Keratinocyte (primary cell): ENCODE measurements around the gene AGR2. TPM values are rescaled to one million over a fixed set of nuclear protein-coding genes. Genes with fewer than 3 reads are reported as not detected.

Source experiments
- DNase-seq: peaks from one replicate; pipeline ENCODE4 v3.0.0-alpha.2; 2011; ENCODE audit warnings: low read depth, missing footprints, low spot score
- FAIRE-seq: peaks from 2 replicates; lab custom pipeline; 2011; peaks lifted over from hg19 to GRCh38; lab: Jason Lieb, UNC
- H2AFZ ChIP-seq: 2 replicates; pipeline ENCODE4 v1.6.0; 2012; ENCODE audit warnings: low read length, control low read depth, inconsistent platforms; ENCODE audit not compliant: control insufficient read depth
- H3K27ac ChIP-seq: 2 replicates; pipeline ENCODE4 v1.5.1; 2011; ENCODE audit warnings: low read length; ENCODE audit not compliant: control insufficient read depth, insufficient read depth
- H3K27me3 ChIP-seq: 3 replicates; pipeline ENCODE4 v1.6.0; 2011; ENCODE audit warnings: low read length; ENCODE audit not compliant: control insufficient read depth, insufficient read depth; ENCODE audit errors: extremely low read depth
- H3K36me3 ChIP-seq, 2 experiments: 2 replicates in 1 of 2; 3 replicates in 1 of 2; pipeline ENCODE4 v1.5.1; 2011; ENCODE audit warnings: low read length in 2 of 2, mild to moderate bottlenecking in 1 of 2; ENCODE audit not compliant: control insufficient read depth in 2 of 2, insufficient read depth in 2 of 2; ENCODE audit errors: extremely low read depth in 1 of 2
- H3K4me1 ChIP-seq: 3 replicates; pipeline ENCODE4 v1.5.1; 2011; ENCODE audit warnings: low read length; ENCODE audit not compliant: control insufficient read depth, insufficient read depth; ENCODE audit errors: extremely low read depth
- H3K4me2 ChIP-seq: 3 replicates; pipeline ENCODE4 v1.6.0; 2011; ENCODE audit warnings: low read depth, low read length; ENCODE audit not compliant: control insufficient read depth, insufficient read depth; ENCODE audit errors: extremely low read depth
- H3K4me3 ChIP-seq, 3 experiments: fragments of 200-600 bp in 1 of 3; sonication (generic) in 1 of 3; 2 replicates in 2 of 3; 3 replicates in 1 of 3; pipeline ENCODE4 v1.5.1; 2011 to 2016; ENCODE audit warnings: low read length in 3 of 3, mild to moderate bottlenecking in 3 of 3, control low read depth in 2 of 3, inconsistent platforms in 1 of 3, low read depth in 1 of 3, mixed read lengths in 1 of 3, mixed run types in 1 of 3, moderate library complexity in 1 of 3; ENCODE audit not compliant: control insufficient read depth in 2 of 3, insufficient read depth in 2 of 3; ENCODE audit errors: extremely low read depth in 1 of 3
- H3K79me2 ChIP-seq: 2 replicates; pipeline ENCODE4 v1.6.0; 2012; ENCODE audit warnings: low read length; ENCODE audit not compliant: control insufficient read depth, insufficient read depth
- H3K9ac ChIP-seq: 3 replicates; pipeline ENCODE4 v1.6.0; 2011; ENCODE audit warnings: low read length; ENCODE audit not compliant: control insufficient read depth, insufficient read depth; ENCODE audit errors: extremely low read depth
- H3K9me1 ChIP-seq: 3 replicates; pipeline ENCODE4 v1.6.0; 2011; ENCODE audit warnings: low read length; ENCODE audit not compliant: control insufficient read depth, insufficient read depth; ENCODE audit errors: extremely low read depth
- H3K9me3 ChIP-seq: 2 replicates; pipeline ENCODE4 v1.5.1; 2012; ENCODE audit warnings: low read depth, low read length; ENCODE audit not compliant: control insufficient read depth
- H4K20me1 ChIP-seq: 3 replicates; pipeline ENCODE4 v1.6.0; 2011; ENCODE audit warnings: low read length; ENCODE audit not compliant: control insufficient read depth, insufficient read depth; ENCODE audit errors: extremely low read depth
- CTCF ChIP-seq, 3 experiments: IDR thresholded peaks in 1 of 3; conservative IDR thresholded peaks in 1 of 3; optimal IDR thresholded peaks in 1 of 3; 2 replicates in 2 of 3; 3 replicates in 1 of 3; pipeline versions ENCODE3 to v1.5.1; 2011; ENCODE audit warnings: low read length in 3 of 3, mild to moderate bottlenecking in 3 of 3, moderate library complexity in 2 of 3, control low read depth in 1 of 3, inconsistent platforms in 1 of 3; ENCODE audit not compliant: insufficient read depth in 2 of 3; ENCODE audit errors: extremely low read depth in 1 of 3
- EZH2 ChIP-seq: IDR thresholded peaks from one replicate; pipeline ENCODE4 v1.6.1; 2012; ENCODE audit warnings: inconsistent platforms, mild to moderate bottlenecking, low read length, moderate library complexity
- dilution Hi-C: fragments of 300-500 bp; cut with MboI; formaldehyde crosslinking; loops from one replicate; pipeline ENCODE4 v1.7.0; 2020; ENCODE audit warnings: low sequenced_read_pairs; ENCODE audit not compliant: extremely low pct_ligation_motif_present
- polyA plus RNA-seq, 5 experiments: library from polyadenylated mRNA; depleted of rRNA in 3 of 5; stranded (reverse) in 3 of 5; stranded (forward) in 1 of 5; unstranded in 1 of 5; fragments of >200 nt; gene quantifications; 1 replicate in 1 of 5; 2 replicates in 3 of 5; 3 replicates in 1 of 5; pipeline versions ENCODE4 v1.2.1 to v1.2.3, GENCODE V29; 2011 to 2012; ENCODE audit warnings: missing spikeins in 2 of 5, low read depth in 1 of 5, low replicate concordance in 1 of 5

Gene AGR2
- polyA plus RNA-seq, 1 donor (not counting 4 experiments of a cell fraction or from before 2014, with no cell fraction given), result 2.3 TPM

DNA sequence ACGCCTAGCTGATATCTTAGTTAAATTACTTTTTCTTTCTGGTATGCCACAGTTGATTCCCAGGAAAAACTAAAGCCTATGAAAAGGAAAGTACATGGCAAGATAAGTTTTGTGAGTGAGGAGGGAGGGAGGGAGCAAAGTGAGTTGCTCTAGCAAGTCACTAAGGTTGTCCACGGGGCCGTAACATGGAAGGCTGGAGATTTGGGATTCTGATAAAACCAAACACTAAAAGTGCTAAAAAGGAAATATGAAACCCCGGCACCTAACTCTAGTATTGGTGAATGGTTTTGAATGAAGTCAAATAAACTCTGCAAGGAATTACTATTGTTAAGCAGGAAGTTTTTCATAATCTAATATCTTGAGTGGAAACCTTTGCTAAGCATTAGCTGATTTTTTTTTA lies 1.7 kb downstream of the AGR2 start:
- Histone ChIP-seq H3K4me2 (no peak overlapping the region), H3K9ac (no peak overlapping the region), H3K4me3 (no peak overlapping the region), H3K36me3 (no peaks in the 10 kb centered on the region), H4K20me1 (no peaks in the 10 kb centered on the region), H3K9me3 (no peaks in the 10 kb centered on the region), H3K9me1 (no peaks in the 10 kb centered on the region), H3K27ac (no peak overlapping the region), H3K79me2 (no peaks in the 10 kb centered on the region), H3K4me1 (peaks cover 27% of the 10 kb centered on the region), H3K27me3 (no peaks in the 10 kb centered on the region), H2AFZ (no peak overlapping the region)
- dilution Hi-C loops, result no loop called here
- TF ChIP-seq CTCF (optimal IDR thresholded peaks at IDR 0.05 in 1 of 3, IDR thresholded peaks at IDR 0.05 in 1 of 3, conservative IDR thresholded peaks at IDR 0.05 in 1 of 3; ENCODE audit: extremely low read depth in 1 of 3, insufficient read depth in 2 of 3, low read length in 3 of 3) (no peak), EZH2 (no peak)
- FAIRE-seq (no peak), DNase-seq (no peak)

- no peak overlapping the region for H3K4me2 ChIP-seq
- no peak for FAIRE-seq
Measured at GRCh38 chr7:16801579-16801978, 3.2 kb downstream of the AGR2 start.

More at GRCh38 chr7:16801579-16801978, 3.2 kb downstream of the AGR2 start:
- DNase-seq, result no peak
- Histone ChIP-seq H3K27me3 (no peaks in the 10 kb centered on the region), H4K20me1 (no peaks in the 10 kb centered on the region), H2AFZ (no peak overlapping the region), H3K36me3 (no peaks in the 10 kb centered on the region), H3K4me1 (peaks cover 27% of the 10 kb centered on the region), H3K27ac (no peak overlapping the region), H3K4me3 (no peak overlapping the region), H3K9me1 (no peaks in the 10 kb centered on the region), H3K79me2 (no peaks in the 10 kb centered on the region), H3K9ac (no peak overlapping the region), H3K9me3 (no peaks in the 10 kb centered on the region)
- TF ChIP-seq CTCF (optimal IDR thresholded peaks at IDR 0.05 in 1 of 3, IDR thresholded peaks at IDR 0.05 in 1 of 3, conservative IDR thresholded peaks at IDR 0.05 in 1 of 3; ENCODE audit: extremely low read depth in 1 of 3, insufficient read depth in 2 of 3, low read length in 3 of 3) (no peak), EZH2 (no peak)
- dilution Hi-C loops, result no loop called here
